HepG2 (cell line): ENCODE results near the gene CGB8. TPM values are rescaled to one million over a fixed set of nuclear protein-coding genes. Genes with fewer than 3 reads are reported as not detected.
A peak's percentile ranks its signal among the peaks of the same experiment; 100 is the strongest.

Source experiments
- ATAC-seq: fragments of 200-7000 bp; cut with Tn5 transposase; 3 replicates; pipeline ENCODE4 v1.9.1; 2020; ENCODE audit warnings: mild to moderate bottlenecking, moderate library complexity
- BruUV-seq: library from RNA; stranded (reverse); fragments of 400-500 nt; replicated peaks from 2 replicates; lab custom pipeline; 2021; lab: Mats Ljungman, UMichigan
- CTCF ChIA-PET: fragments of 300-600 bp; formaldehyde crosslinking; extraction: SDS; loops from one replicate; lab custom pipeline; 2021; ENCODE audit warnings: low total read pairs, inconsistent platforms, low intra/inter-chr PET ratio; lab: Yijun Ruan, JAX
- POLR2A ChIA-PET: fragments of 350-600 bp; sonication (Branson Sonifier 250); formaldehyde crosslinking; loops from one replicate; lab custom pipeline; 2020; ENCODE audit warnings: antibody characterized with exemption, inconsistent platforms; lab: Yijun Ruan, JAX
- DNase-seq: peaks from one replicate; pipeline ENCODE4 v3.0.0-alpha.2; 2015; ENCODE audit warnings: low spot score
- FAIRE-seq: peaks from 3 replicates; lab custom pipeline; 2011; peaks lifted over from hg19 to GRCh38; lab: Jason Lieb, UNC
- H2AFZ ChIP-seq: one replicate; pipeline ENCODE4 v1.6.1; 2011; ENCODE audit warnings: low read length, inconsistent platforms
- H3K27ac ChIP-seq: fragments of 300-600 bp; 3 replicates; pipeline ENCODE4 v1.8.0; 2011; ENCODE audit warnings: mixed run types, mild to moderate bottlenecking, mixed read lengths, low read length, inconsistent platforms; ENCODE audit not compliant: insufficient read depth; ENCODE audit errors: extremely low read length
- H3K27me3 ChIP-seq, 2 experiments: fragments of 200-600 bp in 1 of 2; 2 replicates in 1 of 2; 3 replicates in 1 of 2; pipeline versions ENCODE4 v1.6.0 to v1.8.0; 2011; ENCODE audit warnings: low read length in 2 of 2, mild to moderate bottlenecking in 2 of 2, moderate library complexity in 2 of 2, inconsistent platforms in 1 of 2; ENCODE audit not compliant: insufficient read depth in 2 of 2, control insufficient read depth in 1 of 2
- H3K36me3 ChIP-seq, 2 experiments: fragments of 200-600 bp in 1 of 2; replicated peaks in 1 of 2; 2 replicates in 1 of 2; 3 replicates in 1 of 2; pipeline versions ENCODE4 v1.5.1 to v1.8.0; 2011; ENCODE audit warnings: low read length in 2 of 2, inconsistent platforms in 1 of 2; ENCODE audit not compliant: insufficient read depth in 2 of 2, control insufficient read depth in 1 of 2
- H3K4me1 ChIP-seq: 2 replicates; pipeline ENCODE4 v1.5.1; 2012; ENCODE audit warnings: low read length, inconsistent platforms; ENCODE audit not compliant: insufficient read depth
- H3K4me2 ChIP-seq: 2 replicates; pipeline ENCODE4 v1.6.0; 2011; ENCODE audit warnings: low read depth, low read length, inconsistent platforms
- H3K4me3 ChIP-seq, 3 experiments: fragments of 200-600 bp in 1 of 3; sonication (generic), shearing (Covaris generic) in 1 of 3; replicated peaks in 1 of 3; 2 replicates each; pipeline ENCODE4 v1.5.1; 2011 to 2016; ENCODE audit warnings: low read length in 3 of 3, inconsistent platforms in 2 of 3, low read depth in 2 of 3, mild to moderate bottlenecking in 2 of 3, control low read depth in 1 of 3, mixed read lengths in 1 of 3; ENCODE audit not compliant: insufficient read depth in 1 of 3
- H3K79me2 ChIP-seq: one replicate; pipeline ENCODE4 v1.6.1; 2011; ENCODE audit warnings: low read length, inconsistent platforms; ENCODE audit not compliant: insufficient read depth
- H3K9ac ChIP-seq: 2 replicates; pipeline ENCODE4 v1.6.0; 2011; ENCODE audit warnings: mild to moderate bottlenecking, low read depth, low read length, inconsistent platforms; ENCODE audit not compliant: insufficient read depth
- H3K9me3 ChIP-seq: 2 replicates; pipeline ENCODE4 v1.5.1; 2012; ENCODE audit warnings: mild to moderate bottlenecking, low read length
- H4K20me1 ChIP-seq: 2 replicates; pipeline ENCODE4 v1.6.0; 2011; ENCODE audit warnings: inconsistent platforms, mild to moderate bottlenecking, low read length, moderate library complexity; ENCODE audit not compliant: insufficient read depth
- ELF4 ChIP-seq: sonication (generic); formaldehyde crosslinking; IDR thresholded peaks from 2 replicates; pipeline ENCODE4 v1.5.0; 2020; ENCODE audit warnings: missing genetic modification reagents, mild to moderate bottlenecking, moderate library complexity, borderline replicate concordance
- HOXA3 ChIP-seq: sonication (generic); formaldehyde crosslinking; IDR thresholded peaks from 2 replicates; pipeline ENCODE4 v1.5.0; 2020; ENCODE audit warnings: missing genetic modification reagents
- SUZ12 ChIP-seq: fragments of 150-350 bp; IDR thresholded peaks from 2 replicates; pipeline ENCODE4 v1.6.1; 2014; ENCODE audit warnings: low read depth, low read length
- ZBTB20 ChIP-seq: sonication (generic); formaldehyde crosslinking; IDR thresholded peaks from 2 replicates; pipeline ENCODE4 v1.8.1; 2023; ENCODE audit warnings: missing genetic modification reagents, low read depth, mild to moderate bottlenecking, borderline replicate concordance
- WGBS: methylation state at CpG from one replicate; pipeline ENCODE4 v1.1.6; 2017; ENCODE audit warnings: low lambda C conversion rate; 5-methylcytosine and 5-hydroxymethylcytosine counted together
- in situ Hi-C: cut with HindIII; loops from 2 replicates; pipeline ENCODE4 v1.10.0; 2017; ENCODE audit warnings: low pct_unique_long_range_greater_than_20kb; ENCODE audit not compliant: extremely low pct_ligation_motif_present
- intact Hi-C: fragments of 100-400 bp; cut with micrococcal nuclease; formaldehyde crosslinking; loops from one replicate; pipeline ENCODE4 v1.10.0; 2022; ENCODE audit not compliant: unreplicated experiment
- polyA plus RNA-seq, 8 experiments: library from polyadenylated mRNA; depleted of rRNA in 3 of 8; stranded (reverse) in 7 of 8; unstranded in 1 of 8; fragments of >200 nt; fragmentation: Illumina TruSeq in 4 of 8; extraction: Trizol in 4 of 8; gene quantifications; 2 replicates each; pipeline versions ENCODE4 v1.2.1 to v1.2.3, GENCODE V29; 2011 to 2016; ENCODE audit warnings: low read depth in 4 of 8, missing spikeins in 1 of 8, mixed read lengths in 1 of 8; ENCODE audit not compliant: insufficient read depth in 1 of 8
- total RNA-seq, 5 experiments: library from RNA; depleted of rRNA; stranded (reverse); fragments of >200 nt; fragmentation: Illumina TruSeq; extraction: Trizol; gene quantifications; 2 replicates each; pipeline ENCODE4 v1.2.3, GENCODE V29; 2016; ENCODE audit warnings: low read depth in 1 of 5
- TF ChIP-seq, protein P1 (sequence below): sonication (generic); formaldehyde crosslinking; IDR thresholded peaks from 2 replicates; pipeline ENCODE4 v1.5.0; 2020; ENCODE audit warnings: mild to moderate bottlenecking, missing genetic modification reagents, moderate library complexity

The CGB8 gene
- total and polyA plus RNA-seq, 2 of the 13 experiments (the other 11 are each of a cell fraction or from before 2014, with no cell fraction given), result not detected

DNA sequence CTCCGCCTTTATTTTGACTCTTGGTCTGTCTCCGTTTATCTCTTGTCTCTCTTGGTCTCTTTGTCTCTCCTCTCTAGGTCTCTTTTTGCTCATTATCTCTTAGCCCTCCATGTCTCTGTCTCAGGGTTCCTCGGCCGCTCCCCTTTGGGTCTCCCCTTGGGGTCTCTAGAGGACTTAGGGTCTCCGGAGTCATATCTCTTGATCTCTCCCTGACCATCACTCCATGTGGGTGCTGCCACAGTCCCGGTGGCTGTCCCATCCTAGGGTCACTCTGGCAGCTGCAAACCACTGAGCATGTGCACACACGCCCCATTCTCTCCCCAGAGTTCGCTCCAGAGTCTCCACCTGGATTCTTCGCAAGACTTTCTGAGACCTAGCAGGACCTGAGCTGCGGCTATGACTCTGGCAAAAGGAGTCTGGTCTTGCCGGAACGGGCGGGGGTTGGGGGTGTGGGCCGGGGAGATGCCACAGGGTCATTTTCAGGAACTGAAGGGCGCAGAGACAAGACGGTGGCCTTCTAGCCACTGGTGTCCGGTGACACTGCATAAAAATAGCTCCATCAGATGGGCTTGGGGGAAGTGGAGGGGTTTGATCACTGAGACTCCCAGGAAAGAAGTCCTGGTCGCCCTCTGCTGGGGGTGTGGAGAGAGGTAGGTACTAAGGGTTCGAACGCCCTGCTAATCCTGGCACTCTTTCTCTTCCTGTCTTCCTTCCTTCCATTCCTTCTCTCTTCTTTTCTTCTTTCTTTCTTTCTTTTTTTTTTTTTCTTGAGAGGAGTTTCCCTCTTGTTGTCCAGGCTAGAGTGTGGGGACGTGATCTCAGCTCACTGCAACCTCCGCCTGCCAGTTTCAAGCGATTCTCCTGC is 24.8 kb upstream of the CGB8 start:
- peak; percentile 46 for FAIRE-seq
- no peak for TF ChIP-seq SUZ12
- TF ChIP-seq, protein P1, sequence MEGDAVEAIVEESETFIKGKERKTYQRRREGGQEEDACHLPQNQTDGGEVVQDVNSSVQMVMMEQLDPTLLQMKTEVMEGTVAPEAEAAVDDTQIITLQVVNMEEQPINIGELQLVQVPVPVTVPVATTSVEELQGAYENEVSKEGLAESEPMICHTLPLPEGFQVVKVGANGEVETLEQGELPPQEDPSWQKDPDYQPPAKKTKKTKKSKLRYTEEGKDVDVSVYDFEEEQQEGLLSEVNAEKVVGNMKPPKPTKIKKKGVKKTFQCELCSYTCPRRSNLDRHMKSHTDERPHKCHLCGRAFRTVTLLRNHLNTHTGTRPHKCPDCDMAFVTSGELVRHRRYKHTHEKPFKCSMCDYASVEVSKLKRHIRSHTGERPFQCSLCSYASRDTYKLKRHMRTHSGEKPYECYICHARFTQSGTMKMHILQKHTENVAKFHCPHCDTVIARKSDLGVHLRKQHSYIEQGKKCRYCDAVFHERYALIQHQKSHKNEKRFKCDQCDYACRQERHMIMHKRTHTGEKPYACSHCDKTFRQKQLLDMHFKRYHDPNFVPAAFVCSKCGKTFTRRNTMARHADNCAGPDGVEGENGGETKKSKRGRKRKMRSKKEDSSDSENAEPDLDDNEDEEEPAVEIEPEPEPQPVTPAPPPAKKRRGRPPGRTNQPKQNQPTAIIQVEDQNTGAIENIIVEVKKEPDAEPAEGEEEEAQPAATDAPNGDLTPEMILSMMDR (CRISPR knock-in tag), result peak; percentile 47; the same call in 1 of the 2 replicates
- in situ Hi-C loops (no loop called here), intact Hi-C loops (no loop called here)
- Histone ChIP-seq H3K4me1 (no peaks in the 10 kb centered on the region), H3K9ac (no peak overlapping the region), H3K4me3 (no peak overlapping the region), H3K36me3 (no peaks in the 10 kb centered on the region), H3K4me2 (no peak overlapping the region), H3K9me3 (no peaks in the 10 kb centered on the region), H3K27me3 (peaks cover 2 to 23% of the 10 kb centered on the region in 2 experiments), H4K20me1 (no peaks in the 10 kb centered on the region), H3K27ac (no peak overlapping the region), H3K79me2 (no peaks in the 10 kb centered on the region), H2AFZ (no peak overlapping the region)
- no TSS peak for BruUV-seq
- ChIA-PET POLR2A (no interaction called here), CTCF (no interaction called here)
- peak; percentile 75 for ATAC-seq
- peak; percentile 32 for DNase-seq
- WGBS, result 33% methylated on average over 15 of the region's 23 CpGs

DNA sequence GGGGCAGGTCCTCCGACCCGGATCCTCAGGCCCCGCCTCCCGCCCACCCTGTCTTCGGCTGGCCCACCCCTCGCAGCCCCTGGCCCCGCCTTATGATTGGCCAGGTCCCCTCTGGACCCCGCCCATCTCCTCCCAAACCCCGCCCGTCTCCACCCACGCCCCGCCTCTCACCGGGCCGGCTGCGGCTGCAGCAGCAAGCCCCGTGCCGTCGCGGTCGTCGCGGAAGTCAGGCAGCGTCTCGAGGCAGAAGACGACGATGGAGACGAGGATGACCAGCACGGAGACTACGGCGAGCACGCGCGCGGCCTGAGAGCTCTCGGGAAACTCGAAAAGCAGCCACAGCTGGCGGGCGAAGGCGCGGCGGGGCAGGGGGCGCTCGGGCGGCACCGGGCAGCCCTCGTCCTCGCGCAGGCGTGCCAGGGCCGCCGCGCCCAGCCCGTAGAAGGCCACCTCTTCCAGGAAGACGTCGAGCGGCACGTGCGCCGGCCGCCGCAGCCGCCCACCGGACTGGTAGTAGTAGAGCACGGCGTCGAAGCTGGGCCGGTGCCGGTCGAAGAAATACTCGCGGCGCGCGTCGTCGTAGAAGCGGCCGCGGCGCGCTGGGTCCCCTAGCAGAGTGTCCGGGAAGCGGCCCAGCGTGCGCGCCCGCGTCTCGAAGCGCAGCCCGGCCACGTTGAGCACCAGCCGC is 23.1 kb upstream of the CGB8 start:
- Histone ChIP-seq H4K20me1 (no peaks in the 10 kb centered on the region), H3K36me3 (no peaks in the 10 kb centered on the region), H3K9ac (no peak overlapping the region), H3K27me3 (peaks cover 2 to 27% of the 10 kb centered on the region in 2 experiments), H3K4me3 (no peak overlapping the region), H2AFZ (no peak overlapping the region), H3K27ac (no peak overlapping the region), H3K9me3 (no peaks in the 10 kb centered on the region), H3K4me2 (no peak overlapping the region), H3K79me2 (no peaks in the 10 kb centered on the region)
- BruUV-seq, result no TSS peak
- intact Hi-C loops, result no loop called here
- ATAC-seq, result no peak
- ChIA-PET POLR2A (no interaction called here), CTCF (no interaction called here)
- no peak for DNase-seq
- in situ Hi-C loops, result no loop called here
- TF ChIP-seq ELF4 (CRISPR knock-in tag) (no peak), HOXA3 (CRISPR knock-in tag) (0 out of 2 replicates have a peak, but pooled peaks have one; percentile 27), ZBTB20 (no peak)
- TF ChIP-seq, all 625 proteins: peak for 1
- 0 out of 2 replicates have a peak, but pooled peaks cover 4% of the 10 kb centered on the region for H3K4me1 ChIP-seq
- no peak for FAIRE-seq
- 77% methylated on average over 77 of the region's 93 CpGs for WGBS
